Measurements from ENCODE around the gene NEURL1B.

NEURL1B gene

GRCh38 chr5:172616136-172616535 lies 24.9 kb upstream of the NEURL1B start:
- CTCF ChIA-PET, result interaction anchor here (1.0 kb wide), 1 partner anchor 81 kb away, joined by 3 read pairs; no protein-coding TSS in a partner anchor

DNA sequence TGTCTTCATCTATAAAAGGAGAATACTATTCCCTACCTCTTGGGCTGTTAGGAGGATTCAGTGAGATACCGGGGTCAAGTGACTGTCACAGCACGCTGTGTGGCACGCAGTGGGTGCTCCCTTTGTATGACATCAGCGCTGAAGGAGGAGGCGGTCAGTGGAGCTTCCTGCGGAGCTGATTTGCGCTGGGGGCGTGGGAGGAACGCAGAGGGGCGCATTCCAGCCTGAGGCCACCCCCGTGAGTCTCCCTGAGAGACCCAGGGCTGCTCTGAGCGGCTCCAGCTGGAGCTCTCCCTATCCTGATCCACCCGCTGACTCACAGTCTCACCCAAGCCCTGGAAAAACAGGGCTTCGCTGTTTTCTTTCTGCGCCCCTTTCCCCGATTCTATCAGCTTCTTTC lies 24.3 kb upstream of the NEURL1B start:
- TF ChIP-seq ZFHX2 (tag by site-specific recombination; conservative IDR thresholded peaks at IDR 0.05) (peak; percentile 51), SCRT1 (tag by site-specific recombination; IDR thresholded peaks at IDR 0.05; ENCODE audit: borderline replicate concordance) (no peak), ZNF391 (tag by site-specific recombination; IDR thresholded peaks at IDR 0.05; ENCODE audit: borderline replicate concordance, low read depth) (no peak), EGR2 (tag by site-specific recombination; IDR thresholded peaks at IDR 0.05; ENCODE audit: low read depth) (peak; percentile 28; the same call in 1 of the 2 replicates), SP7 (tag by site-specific recombination; IDR thresholded peaks at IDR 0.05) (no peak), KLF7 (tag by site-specific recombination; IDR thresholded peaks at IDR 0.05; ENCODE audit: borderline replicate concordance) (no peak), ZNF16 (tag by site-specific recombination; IDR thresholded peaks at IDR 0.05; ENCODE audit: low read depth) (no peak), ZNF350 (tag by site-specific recombination; IDR thresholded peaks at IDR 0.05) (no peak)
- TF ChIP-seq, protein P1, sequence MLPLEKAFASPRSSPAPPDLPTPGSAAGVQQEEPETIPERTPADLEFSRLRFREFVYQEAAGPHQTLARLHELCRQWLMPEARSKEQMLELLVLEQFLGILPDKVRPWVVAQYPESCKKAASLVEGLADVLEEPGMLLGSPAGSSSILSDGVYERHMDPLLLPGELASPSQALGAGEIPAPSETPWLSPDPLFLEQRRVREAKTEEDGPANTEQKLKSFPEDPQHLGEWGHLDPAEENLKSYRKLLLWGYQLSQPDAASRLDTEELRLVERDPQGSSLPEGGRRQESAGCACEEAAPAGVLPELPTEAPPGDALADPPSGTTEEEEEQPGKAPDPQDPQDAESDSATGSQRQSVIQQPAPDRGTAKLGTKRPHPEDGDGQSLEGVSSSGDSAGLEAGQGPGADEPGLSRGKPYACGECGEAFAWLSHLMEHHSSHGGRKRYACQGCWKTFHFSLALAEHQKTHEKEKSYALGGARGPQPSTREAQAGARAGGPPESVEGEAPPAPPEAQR (tag by site-specific recombination; IDR thresholded peaks at IDR 0.05), result no peak
- CTCF ChIA-PET, result interaction anchor here (1.0 to 1.6 kb wide), 2 partner anchors 9 to 80 kb away, joined by 3 to 4 read pairs; no protein-coding TSS in a partner anchor
- POLR2A ChIA-PET, result interaction anchor here (0.6 kb wide), 1 partner anchor 942 kb away, joined by 6 read pairs; no protein-coding TSS in a partner anchor

More at GRCh38 chr5:172616136-172616535, 24.9 kb upstream of the NEURL1B start:
- H3K4me1 ChIP-seq (ENCODE audit: control insufficient read depth, insufficient read depth, low read length), result no peaks in the 10 kb centered on the region
- TF ChIP-seq KLF10 (tag by site-specific recombination; IDR thresholded peaks at IDR 0.05) (no peak), ZNF146 (tag by site-specific recombination; IDR thresholded peaks at IDR 0.05) (peak; percentile 71)
- no peak overlapping the region for H3K27ac ChIP-seq (ENCODE audit: extremely low read depth, low read depth, low read length)
- POLR2A ChIA-PET, result interaction anchor here (0.6 kb wide), 1 partner anchor 943 kb away, joined by 6 read pairs; no protein-coding TSS in a partner anchor
- H3K36me3 ChIP-seq (ENCODE audit: control insufficient read depth in 2 of 2, insufficient read depth in 1 of 2, low read length in 2 of 2), result no peaks in the 10 kb centered on the region
- no peak overlapping the region for H3K4me3 ChIP-seq (ENCODE audit: low read depth, low read length)
- H3K9me3 ChIP-seq (ENCODE audit: control insufficient read depth, insufficient read depth, low read depth, low read length), result no peaks in the 10 kb centered on the region

GRCh38 chr5:172617817-172618216 lies 23.2 kb upstream of the NEURL1B start:
- ChIA-PET CTCF (interaction anchor here (0.6 to 1.6 kb wide), 3 partner anchors 10 to 158 kb away, joined by 3 to 5 read pairs (median 4); no protein-coding TSS in a partner anchor), POLR2A (no interaction called here)
- H3K27ac ChIP-seq (ENCODE audit: extremely low read depth, low read depth, low read length), result no peak overlapping the region
- no peaks in the 10 kb centered on the region for H3K36me3 ChIP-seq (ENCODE audit: control insufficient read depth in 2 of 2, insufficient read depth in 1 of 2, low read length in 2 of 2)
- H3K4me1 ChIP-seq (ENCODE audit: control insufficient read depth, insufficient read depth, low read length), result no peaks in the 10 kb centered on the region
- TF ChIP-seq ZNF473 (tag by site-specific recombination; IDR thresholded peaks at IDR 0.05), result no peak
- TF ChIP-seq ZNF426 (tag by site-specific recombination; IDR thresholded peaks at IDR 0.05), result no peak
- TF ChIP-seq, protein P2, sequence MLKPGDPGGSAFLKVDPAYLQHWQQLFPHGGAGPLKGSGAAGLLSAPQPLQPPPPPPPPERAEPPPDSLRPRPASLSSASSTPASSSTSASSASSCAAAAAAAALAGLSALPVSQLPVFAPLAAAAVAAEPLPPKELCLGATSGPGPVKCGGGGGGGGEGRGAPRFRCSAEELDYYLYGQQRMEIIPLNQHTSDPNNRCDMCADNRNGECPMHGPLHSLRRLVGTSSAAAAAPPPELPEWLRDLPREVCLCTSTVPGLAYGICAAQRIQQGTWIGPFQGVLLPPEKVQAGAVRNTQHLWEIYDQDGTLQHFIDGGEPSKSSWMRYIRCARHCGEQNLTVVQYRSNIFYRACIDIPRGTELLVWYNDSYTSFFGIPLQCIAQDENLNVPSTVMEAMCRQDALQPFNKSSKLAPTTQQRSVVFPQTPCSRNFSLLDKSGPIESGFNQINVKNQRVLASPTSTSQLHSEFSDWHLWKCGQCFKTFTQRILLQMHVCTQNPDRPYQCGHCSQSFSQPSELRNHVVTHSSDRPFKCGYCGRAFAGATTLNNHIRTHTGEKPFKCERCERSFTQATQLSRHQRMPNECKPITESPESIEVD (tag by site-specific recombination; IDR thresholded peaks at IDR 0.05), result no peak
- no peak for TF ChIP-seq RBAK (tag by site-specific recombination; IDR thresholded peaks at IDR 0.05)
- no peak for TF ChIP-seq ZNF148 (tag by site-specific recombination; IDR thresholded peaks at IDR 0.05; ENCODE audit: borderline replicate concordance)
- TF ChIP-seq ZFP37 (tag by site-specific recombination; IDR thresholded peaks at IDR 0.05), result no peak
- TF ChIP-seq ZNF664 (tag by site-specific recombination; IDR thresholded peaks at IDR 0.05), result no peak
- TF ChIP-seq, protein P3, sequence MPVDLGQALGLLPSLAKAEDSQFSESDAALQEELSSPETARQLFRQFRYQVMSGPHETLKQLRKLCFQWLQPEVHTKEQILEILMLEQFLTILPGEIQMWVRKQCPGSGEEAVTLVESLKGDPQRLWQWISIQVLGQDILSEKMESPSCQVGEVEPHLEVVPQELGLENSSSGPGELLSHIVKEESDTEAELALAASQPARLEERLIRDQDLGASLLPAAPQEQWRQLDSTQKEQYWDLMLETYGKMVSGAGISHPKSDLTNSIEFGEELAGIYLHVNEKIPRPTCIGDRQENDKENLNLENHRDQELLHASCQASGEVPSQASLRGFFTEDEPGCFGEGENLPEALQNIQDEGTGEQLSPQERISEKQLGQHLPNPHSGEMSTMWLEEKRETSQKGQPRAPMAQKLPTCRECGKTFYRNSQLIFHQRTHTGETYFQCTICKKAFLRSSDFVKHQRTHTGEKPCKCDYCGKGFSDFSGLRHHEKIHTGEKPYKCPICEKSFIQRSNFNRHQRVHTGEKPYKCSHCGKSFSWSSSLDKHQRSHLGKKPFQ (tag by site-specific recombination; IDR thresholded peaks at IDR 0.05), result no peak
- no peaks in the 10 kb centered on the region for H3K9me3 ChIP-seq (ENCODE audit: control insufficient read depth, insufficient read depth, low read depth, low read length)
- H3K4me3 ChIP-seq (ENCODE audit: low read depth, low read length), result no peak overlapping the region

More for the DNA sequence above, 24.3 kb upstream of the NEURL1B start:
- Histone ChIP-seq H3K36me3 (ENCODE audit: control insufficient read depth in 2 of 2, insufficient read depth in 1 of 2, low read length in 2 of 2) (no peaks in the 10 kb centered on the region), H3K9me3 (ENCODE audit: control insufficient read depth, insufficient read depth, low read depth, low read length) (no peaks in the 10 kb centered on the region), H3K4me3 (ENCODE audit: low read depth, low read length) (no peak overlapping the region), H3K4me1 (ENCODE audit: control insufficient read depth, insufficient read depth, low read length) (no peaks in the 10 kb centered on the region), H3K27ac (ENCODE audit: extremely low read depth, low read depth, low read length) (no peak overlapping the region)
